Keratinocyte (primary cell): ENCODE results near the gene ARHGAP15.

Experiments
- CTCF ChIP-seq, 3 experiments: IDR thresholded peaks in 1 of 3; conservative IDR thresholded peaks in 1 of 3; optimal IDR thresholded peaks in 1 of 3; 2 replicates in 2 of 3; 3 replicates in 1 of 3; pipeline versions ENCODE3 to v1.5.1; 2011; ENCODE audit warnings: low read length in 3 of 3, mild to moderate bottlenecking in 3 of 3, moderate library complexity in 2 of 3, control low read depth in 1 of 3, inconsistent platforms in 1 of 3; ENCODE audit not compliant: insufficient read depth in 2 of 3; ENCODE audit errors: extremely low read depth in 1 of 3
- EZH2 ChIP-seq: IDR thresholded peaks from one replicate; pipeline ENCODE4 v1.6.1; 2012; ENCODE audit warnings: inconsistent platforms, mild to moderate bottlenecking, low read length, moderate library complexity

GRCh38 chr2:143142598-143142997, 13.4 kb downstream of the ARHGAP15 start:
- TF ChIP-seq CTCF (optimal IDR thresholded peaks at IDR 0.05 in 1 of 3, IDR thresholded peaks at IDR 0.05 in 1 of 3, conservative IDR thresholded peaks at IDR 0.05 in 1 of 3; ENCODE audit: extremely low read depth in 1 of 3, insufficient read depth in 2 of 3, low read length in 3 of 3) (no peak), EZH2 (no peak)
